Activated CD4-positive, CD25-positive, alpha-beta regulatory T cell treated with anti-CD3 and anti-CD28 coated beads, Interleukin-2, amount 50 U/mL, for 72 hours (primary cell): ENCODE measurements around the gene ZNF584.
"Not testable (repeated sequence)": the region's sequence is repeated elsewhere in the genome, so short reads cannot be mapped to it uniquely, and the experiment has no call there.

Experiments used
- DNase-seq: peaks from one replicate; pipeline ENCODE4 v3.0.0; 2021

The ZNF584 gene

GRCh38 chr19:58407658-58408151 is 744 bp upstream of the ZNF584 start:
- no peak for DNase-seq

GRCh38 chr19:58409010-58409790 is 751 bp downstream of the ZNF584 start:
- DNase-seq = peak; percentile 37

GRCh38 chr19:58416604-58417003 is 8.2 kb downstream of the ZNF584 start:
- no peak for DNase-seq

GRCh38 chr19:58417071-58417470 is 8.6 kb downstream of the ZNF584 start:
- DNase-seq = no peak

- no peak for DNase-seq
These were observed 20.2 kb downstream of the ZNF584 start for GRCh38 chr19:58428617-58429016.

- DNase-seq = no peak
These were observed 21.3 kb downstream of the ZNF584 start for GRCh38 chr19:58429745-58430144.

GRCh38 chr19:58434217-58434616 is 25.8 kb downstream of the ZNF584 start:
- DNase-seq = no peak

GRCh38 chr19:58439576-58440554 is 31.4 kb downstream of the ZNF584 start, which contains the start of gene ZNF132:
ZNF132 (minus strand) TSS chr19:58440153; CDS start chr19:58439821, 332 bp downstream.
- DNase-seq = peak; percentile 85

GRCh38 chr19:58440556-58440955 is 32.1 kb downstream of the ZNF584 start:
- no peak for DNase-seq

- not testable (repeated sequence) for DNase-seq
These were observed 34.5 kb downstream of the ZNF584 start for GRCh38 chr19:58442986-58443385.

GRCh38 chr19:58448860-58449259 is 40.4 kb downstream of the ZNF584 start:
- DNase-seq = not testable (repeated sequence)

- DNase-seq = not testable (repeated sequence)
These were observed 41.5 kb downstream of the ZNF584 start for GRCh38 chr19:58449980-58450379.

- DNase-seq = no peak
These were observed 42.5 kb downstream of the ZNF584 start for GRCh38 chr19:58450856-58451357.

GRCh38 chr19:58451358-58452101 is 43.1 kb downstream of the ZNF584 start, which contains the start of gene ZNF324B:
ZNF324B (plus strand) TSS chr19:58451622; CDS start chr19:58453702, 2,080 bp downstream.
- peak; percentile 95 for DNase-seq

- no peak for DNase-seq
These were observed 45.3 kb downstream of the ZNF584 start for GRCh38 chr19:58453743-58454142.

GRCh38 chr19:58455306-58455705 is 46.9 kb downstream of the ZNF584 start:
- DNase-seq = no peak

- DNase-seq = no peak
These were observed 47.7 kb downstream of the ZNF584 start for GRCh38 chr19:58456111-58456510.

- DNase-seq = no peak
These were observed 51.6 kb downstream of the ZNF584 start for GRCh38 chr19:58460039-58460438.

- no peak for DNase-seq
These were observed 57.8 kb downstream of the ZNF584 start for GRCh38 chr19:58466089-58466759.

GRCh38 chr19:58466760-58467589 is 58.5 kb downstream of the ZNF584 start, which contains the start of gene ZNF324:
ZNF324 (plus strand) TSS chr19:58467080; CDS start chr19:58469186, 2,106 bp downstream.
- DNase-seq = peak; percentile 97
